Stromal cell of bone marrow (primary cell): ENCODE results near the gene SESTD1.
A peak's percentile ranks its signal among the peaks of the same experiment; 100 is the strongest.

ENCODE experiments used
- DNase-seq: peaks from one replicate; pipeline ENCODE4 v3.0.0-alpha.2; 2012; ENCODE audit warnings: low read depth

SESTD1 gene

GRCh38 chr2:179184610-179185009 lies 80.0 kb downstream of the SESTD1 start:
- DNase-seq = no peak

GRCh38 chr2:179181002-179181401 lies 83.6 kb downstream of the SESTD1 start:
- DNase-seq = no peak

GRCh38 chr2:179180242-179180641 lies 84.4 kb downstream of the SESTD1 start:
- no peak for DNase-seq

- DNase-seq = no peak
Observed at GRCh38 chr2:179179719-179180118, 84.9 kb downstream of the SESTD1 start.

- no peak for DNase-seq
Observed at GRCh38 chr2:179177694-179178093, 86.9 kb downstream of the SESTD1 start.

- no peak for DNase-seq
Observed at GRCh38 chr2:179174240-179174639, 90.4 kb downstream of the SESTD1 start.

GRCh38 chr2:179172894-179173293 lies 91.7 kb downstream of the SESTD1 start:
- DNase-seq = no peak

GRCh38 chr2:179171371-179171770 lies 93.3 kb downstream of the SESTD1 start:
- no peak for DNase-seq

DNA sequence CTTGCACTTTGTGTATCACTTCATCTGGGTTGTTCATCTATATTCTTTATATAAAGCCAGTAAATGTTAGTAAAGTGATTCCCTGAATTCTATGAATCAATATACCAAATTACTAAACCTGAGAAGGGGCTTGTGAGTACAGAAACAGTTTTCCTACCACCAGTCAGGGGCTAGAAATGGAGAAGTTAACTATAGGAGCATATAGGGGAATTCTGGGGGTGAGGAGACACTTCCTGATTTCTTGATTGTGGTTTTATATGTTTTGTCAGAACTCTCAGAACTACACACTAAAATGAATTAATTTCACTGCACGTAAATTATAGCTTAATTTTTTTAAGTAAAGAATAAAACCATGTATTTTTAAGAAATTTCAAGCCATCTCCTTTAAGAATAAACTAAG lies 93.7 kb downstream of the SESTD1 start:
- no peak for DNase-seq

DNA sequence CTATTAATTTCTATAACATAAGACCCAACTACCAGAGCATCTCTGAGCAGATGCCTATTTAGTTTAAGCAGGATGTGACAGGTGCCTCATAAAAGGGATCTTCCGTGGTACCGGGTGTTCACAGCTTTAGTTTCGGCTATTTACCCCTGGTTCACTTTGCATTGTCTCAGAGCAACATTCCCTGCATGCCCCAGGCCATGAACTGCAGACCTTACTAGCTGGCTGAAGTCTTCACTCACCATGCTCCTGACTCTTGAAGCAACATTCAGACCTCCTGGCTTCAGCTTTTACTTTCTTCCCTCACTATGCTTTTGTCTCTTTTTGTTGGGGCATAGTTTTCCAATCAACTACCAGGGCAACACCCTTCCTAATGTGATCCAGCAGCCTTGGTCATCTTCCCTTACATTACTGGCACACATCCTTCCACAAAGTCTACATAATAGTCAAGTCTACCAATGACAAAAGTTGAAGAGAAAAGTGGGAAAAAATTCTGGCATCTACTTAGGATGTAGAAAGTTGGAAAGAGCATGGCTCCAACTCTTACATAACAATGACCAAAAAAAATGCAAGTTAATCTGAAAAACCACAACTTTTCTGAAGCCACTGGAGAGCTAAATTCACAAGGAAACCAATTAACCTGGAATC lies 99.2 kb downstream of the SESTD1 start:
- no peak for DNase-seq

DNA sequence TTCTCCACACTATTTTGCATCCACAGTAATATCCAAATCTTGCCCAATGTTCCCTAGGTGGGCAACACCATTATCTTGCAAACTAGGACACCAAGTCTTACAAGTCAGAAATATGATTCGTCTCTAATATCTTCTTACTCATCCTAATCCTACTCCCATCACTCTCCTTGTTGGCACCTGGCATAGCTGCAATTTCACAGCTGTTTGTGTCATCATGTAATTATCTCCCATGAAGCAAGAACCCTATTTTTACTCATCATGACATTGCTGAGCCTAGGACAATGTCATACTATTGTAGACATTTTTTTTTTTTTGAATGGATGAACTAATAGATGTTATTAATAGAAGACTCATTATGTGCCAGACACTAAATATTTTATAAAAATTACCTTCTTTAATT lies 123.4 kb downstream of the SESTD1 start:
- no peak for DNase-seq

- DNase-seq = peak; percentile 10
Observed at GRCh38 chr2:179140571-179140970, 124.1 kb downstream of the SESTD1 start.

DNA sequence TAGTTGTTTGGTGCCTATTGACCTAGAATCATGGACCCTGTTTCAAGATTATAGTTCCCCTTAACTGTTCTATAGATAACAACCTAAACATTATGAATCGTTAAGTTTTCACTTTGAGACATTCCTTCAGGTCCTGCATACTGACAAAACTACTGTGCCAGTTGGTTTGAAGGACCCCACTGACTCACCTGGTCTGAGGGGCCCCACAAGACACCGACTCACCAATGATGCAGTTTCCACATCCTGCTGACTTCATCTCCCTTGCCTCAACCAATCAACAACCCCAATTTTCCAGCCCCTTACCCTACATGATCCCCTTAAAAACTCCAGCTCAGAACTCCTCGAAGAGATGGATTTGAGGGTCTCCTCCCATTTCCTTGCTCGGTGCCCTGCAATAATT lies 125.1 kb downstream of the SESTD1 start:
- DNase-seq = no peak

DNA sequence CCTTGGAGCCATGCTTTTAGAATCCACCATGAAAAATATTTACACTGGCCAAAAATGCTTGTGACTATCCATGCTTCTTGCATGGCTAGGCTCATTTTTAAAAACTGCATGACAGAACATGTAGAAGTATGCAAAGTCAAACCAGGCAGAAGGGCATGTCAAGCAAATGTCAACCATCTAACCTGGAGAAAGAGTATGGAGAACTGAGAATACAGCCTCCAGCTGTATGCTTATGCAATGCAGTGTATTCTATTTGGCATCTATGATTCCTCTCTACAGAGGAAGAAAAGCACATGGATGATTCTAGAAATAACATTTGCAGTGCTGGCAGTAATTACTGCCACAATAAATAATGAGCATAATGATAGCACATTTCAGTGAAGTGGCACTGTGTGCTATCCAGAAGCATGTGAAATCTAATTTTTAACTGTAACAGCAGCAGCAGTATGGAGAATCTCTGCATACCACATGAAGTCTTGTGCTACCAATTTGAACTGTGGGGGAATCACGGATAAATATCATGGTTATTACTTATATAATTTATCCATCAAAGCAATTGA lies 127.4 kb downstream of the SESTD1 start:
- no peak for DNase-seq

DNA sequence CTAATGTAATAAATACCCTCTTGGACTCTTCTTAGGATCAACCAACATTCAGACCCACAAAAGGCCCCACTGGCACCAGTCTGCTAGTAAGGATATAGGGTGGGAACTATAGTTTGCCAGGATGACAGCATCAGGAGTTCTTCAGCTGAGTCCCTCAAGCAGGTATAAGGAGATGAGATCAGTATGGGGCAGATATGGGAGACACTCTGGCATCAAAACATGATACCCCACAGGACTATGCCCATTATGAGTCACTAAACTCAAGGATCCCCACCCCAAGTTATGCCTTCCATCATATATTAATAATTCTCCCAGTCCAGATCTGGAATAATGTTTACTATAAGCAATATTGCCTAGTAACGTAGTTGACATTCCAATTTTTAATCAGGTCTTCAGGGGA lies 131.6 kb downstream of the SESTD1 start:
- no peak for DNase-seq

DNA sequence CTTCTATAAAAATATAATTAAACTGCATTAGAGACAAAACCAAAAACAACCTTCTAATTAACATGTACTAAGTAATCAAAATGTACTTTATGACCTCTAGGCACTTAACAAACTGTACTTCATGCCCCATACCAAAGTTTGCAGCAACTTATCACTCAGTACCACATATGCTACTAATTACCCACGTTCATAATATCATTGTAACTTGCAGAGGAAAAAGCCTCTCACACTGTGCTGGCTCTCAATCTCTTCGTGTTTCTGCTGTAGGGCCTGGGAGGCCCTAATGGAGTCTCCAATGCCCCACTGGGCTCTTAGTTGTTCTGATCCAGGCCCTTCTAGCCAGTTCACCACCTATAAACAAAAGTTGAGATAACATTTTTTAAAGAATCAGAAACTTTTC lies 132.6 kb downstream of the SESTD1 start:
- no peak for DNase-seq

GRCh38 chr2:179130560-179130959 lies 134.1 kb downstream of the SESTD1 start:
- no peak for DNase-seq

DNA sequence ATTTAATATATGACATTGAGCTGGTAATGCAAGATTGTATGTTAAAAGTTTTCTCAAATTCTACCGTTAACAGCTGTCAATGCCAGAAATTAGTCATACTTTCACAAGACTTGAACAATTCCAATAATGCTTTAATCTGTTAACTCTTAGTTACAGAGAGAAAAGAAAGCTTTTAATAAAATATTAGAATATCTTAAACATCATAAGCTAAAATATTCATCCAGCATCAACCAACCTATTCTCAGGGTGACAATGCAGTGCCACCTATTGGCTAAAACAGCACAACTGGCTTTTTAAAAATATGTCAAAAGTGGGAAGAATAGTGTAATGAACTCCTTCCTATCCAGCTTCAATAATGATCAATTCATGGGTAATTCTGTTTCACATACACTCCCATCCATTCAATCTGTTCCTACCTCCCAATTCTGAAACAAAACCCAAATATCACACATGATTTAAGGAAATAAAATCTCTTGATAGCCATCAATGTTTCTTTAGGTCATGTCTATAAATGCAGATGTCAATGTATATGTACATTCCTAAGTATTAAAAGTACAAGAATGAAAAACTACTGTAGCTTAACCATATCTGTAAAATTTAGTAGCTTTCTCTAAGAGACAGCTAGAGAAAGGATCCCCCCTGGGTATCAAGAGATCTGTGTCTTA lies 134.9 kb downstream of the SESTD1 start:
- DNase-seq = no peak

DNA sequence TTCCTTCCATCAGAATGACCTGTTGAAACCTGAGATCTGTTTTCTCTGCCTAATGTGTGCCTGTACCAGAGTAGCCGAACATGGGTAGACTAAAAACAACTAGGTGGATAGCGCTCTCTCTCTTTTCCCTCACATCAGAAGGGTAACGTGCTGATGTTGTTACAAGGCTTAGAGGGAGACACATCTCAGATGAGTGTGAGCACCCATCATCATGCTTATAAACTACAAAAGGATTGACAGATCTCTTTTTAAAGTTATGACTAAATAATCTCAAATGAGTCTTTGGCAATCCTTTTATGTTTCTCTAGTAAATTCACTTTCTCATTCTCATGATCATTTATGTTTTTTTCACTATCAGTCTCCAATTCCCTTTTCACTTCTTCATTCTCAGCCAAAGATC lies 139.2 kb downstream of the SESTD1 start:
- DNase-seq = no peak

GRCh38 chr2:179124282-179124681 lies 140.3 kb downstream of the SESTD1 start:
- DNase-seq = no peak

- DNase-seq = no peak
Observed at GRCh38 chr2:179123272-179123662, 141.4 kb downstream of the SESTD1 start.

DNA sequence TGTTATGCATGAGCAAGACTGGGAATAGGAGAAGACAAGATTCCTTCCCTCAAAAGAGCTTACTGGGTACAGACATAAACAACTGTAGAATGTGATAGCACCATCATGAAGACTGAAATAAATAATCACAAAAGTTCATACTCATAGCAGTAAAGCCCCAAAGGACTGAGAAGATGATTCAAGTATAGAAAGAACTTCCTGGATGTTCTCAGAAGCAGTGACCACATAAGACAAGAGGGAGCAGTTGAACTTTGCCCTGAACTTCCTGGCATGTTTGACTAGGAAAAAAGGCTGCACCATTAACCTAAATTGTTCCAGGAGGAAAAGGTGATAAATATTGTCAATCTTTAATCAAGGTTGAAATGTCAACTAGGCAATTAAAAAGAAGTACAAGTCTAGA lies 156.9 kb downstream of the SESTD1 start:
- peak; percentile 41 for DNase-seq

- peak; percentile 89 for DNase-seq
Observed at GRCh38 chr2:179106676-179107428, 157.8 kb downstream of the SESTD1 start.
